ENCODE measurements around the gene ATP13A3.

ATP13A3 gene

GRCh38 chr3:194475138-194475932 lies 11.5 kb downstream of the ATP13A3 start:
- no peak for DNase-seq

DNA sequence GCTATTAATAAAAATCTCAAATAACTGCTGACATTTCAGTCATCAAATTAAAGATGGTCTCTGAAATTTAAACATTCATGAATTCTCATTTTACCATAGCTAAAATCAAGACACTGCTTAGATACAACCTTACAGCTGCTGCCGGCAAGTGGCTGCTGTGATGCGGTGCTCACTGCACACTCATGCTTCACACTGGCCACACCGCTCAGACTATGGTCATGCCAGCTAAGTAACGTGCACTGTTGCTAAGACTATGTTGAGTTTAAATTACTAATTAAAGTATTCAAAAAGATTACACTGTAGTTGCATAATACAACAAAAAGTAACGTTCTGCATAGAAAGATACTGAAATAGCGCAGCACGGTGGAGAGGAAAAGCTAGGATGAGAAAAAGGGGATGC lies 12.1 kb downstream of the ATP13A3 start:
- DNase-seq = no peak

DNA sequence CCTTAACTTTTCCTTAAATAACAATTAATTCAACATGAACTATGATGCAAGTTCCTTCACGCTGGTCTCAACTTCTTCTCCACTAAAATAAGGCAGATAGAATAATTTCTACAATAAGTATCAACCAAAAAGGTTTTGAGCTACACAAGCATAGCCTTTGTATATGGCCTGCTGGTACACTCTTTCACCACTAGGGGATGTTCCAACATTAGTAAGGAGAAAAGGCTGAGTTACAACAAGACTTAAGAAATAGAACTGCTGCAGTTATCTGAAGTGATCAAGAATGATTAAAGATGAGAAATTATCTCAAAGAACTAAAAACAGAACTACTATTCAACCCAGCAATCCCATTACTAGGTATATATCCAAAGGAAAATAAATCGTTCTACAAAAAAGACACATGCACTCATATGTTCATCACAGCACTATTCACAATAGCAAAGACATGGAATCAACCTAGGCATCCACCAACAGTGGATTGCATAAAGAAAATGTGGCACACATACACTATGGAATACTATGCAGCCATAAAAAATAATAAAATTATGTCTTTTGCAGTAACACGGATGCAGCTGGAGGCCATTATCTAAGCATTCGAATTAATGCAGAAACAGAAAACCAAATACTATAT lies 14.4 kb downstream of the ATP13A3 start:
- no peak for DNase-seq

- no peak for DNase-seq
Observed at GRCh38 chr3:194471863-194472262, 14.9 kb downstream of the ATP13A3 start.

- no peak for DNase-seq
Observed at GRCh38 chr3:194470615-194471014, 16.2 kb downstream of the ATP13A3 start.

- no peak for DNase-seq
Observed at GRCh38 chr3:194469977-194470376, 16.8 kb downstream of the ATP13A3 start.

GRCh38 chr3:194468086-194468485 lies 18.7 kb downstream of the ATP13A3 start:
- no peak for DNase-seq

- DNase-seq = no peak
Observed at GRCh38 chr3:194466761-194467356, 19.9 kb downstream of the ATP13A3 start.

DNA sequence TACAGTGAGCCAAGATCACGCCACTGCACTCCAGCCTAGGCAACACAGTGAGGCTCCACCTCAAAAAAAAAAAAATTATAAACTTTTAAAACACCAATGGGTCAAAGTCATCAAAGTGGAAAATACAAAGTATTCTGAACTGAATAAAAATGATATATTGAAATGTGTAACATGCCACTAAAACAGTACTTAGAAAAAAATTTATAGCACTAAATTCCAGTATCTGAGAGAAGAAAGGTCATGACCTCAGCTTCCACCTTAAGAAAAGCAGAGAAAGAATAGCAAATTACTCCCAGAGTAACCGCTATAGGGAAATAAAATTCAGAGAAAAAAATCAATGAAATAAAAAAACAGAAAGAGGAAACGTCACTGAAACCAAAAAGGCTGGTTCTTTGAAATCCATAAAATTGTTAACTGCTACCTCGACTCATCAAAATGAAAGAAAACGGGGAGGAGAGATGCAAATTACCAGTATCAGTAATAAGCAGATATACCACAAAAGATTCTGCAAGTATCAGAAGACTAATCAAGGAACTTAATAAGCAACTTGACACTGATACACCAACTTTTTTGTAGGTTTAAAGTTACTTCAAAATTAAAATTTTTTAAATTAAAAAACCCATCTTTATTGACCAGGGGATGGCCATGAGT lies 20.8 kb downstream of the ATP13A3 start:
- no peak for DNase-seq

DNA sequence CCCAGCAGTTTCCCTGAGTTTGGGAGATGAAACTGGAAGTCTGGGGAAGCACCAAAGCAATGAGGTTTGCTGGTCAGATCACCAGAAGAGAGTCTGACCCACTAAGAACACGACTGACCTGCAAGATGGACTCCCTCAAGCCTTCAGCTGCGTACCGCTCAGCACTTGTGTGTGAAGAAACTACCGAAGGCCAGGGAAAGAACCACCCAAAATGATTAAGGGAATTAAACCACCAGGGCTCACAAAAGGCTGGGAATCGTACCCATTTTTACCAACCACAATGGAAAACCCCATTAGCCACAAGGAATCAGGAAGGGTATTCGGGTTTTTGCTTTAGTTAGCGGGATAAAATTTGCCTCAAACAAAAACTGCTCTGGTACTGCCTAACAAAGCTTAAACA lies 21.6 kb downstream of the ATP13A3 start:
- no peak for DNase-seq

GRCh38 chr3:194464692-194465091 lies 22.1 kb downstream of the ATP13A3 start:
- no peak for DNase-seq

DNA sequence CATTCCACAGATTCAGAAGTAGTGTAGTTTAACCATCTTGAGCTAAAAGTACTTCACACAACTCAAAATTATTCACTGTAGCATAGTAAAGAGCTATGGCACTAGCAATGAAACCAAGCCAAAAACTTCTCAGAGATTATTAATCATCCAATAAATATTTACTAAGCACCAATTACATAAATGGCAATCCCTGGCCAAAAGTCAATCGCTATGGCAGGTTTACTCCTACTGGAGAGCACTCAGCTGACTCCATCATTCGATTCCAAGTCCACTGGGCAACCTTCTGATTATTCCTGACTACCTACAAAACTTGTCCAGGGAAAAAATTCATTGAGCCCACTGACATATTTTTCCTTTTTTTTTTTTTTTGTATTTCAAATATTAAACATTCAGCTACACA lies 23.9 kb downstream of the ATP13A3 start:
- DNase-seq = no peak

- no peak for DNase-seq
Observed at GRCh38 chr3:194460566-194460965, 26.2 kb downstream of the ATP13A3 start.

DNA sequence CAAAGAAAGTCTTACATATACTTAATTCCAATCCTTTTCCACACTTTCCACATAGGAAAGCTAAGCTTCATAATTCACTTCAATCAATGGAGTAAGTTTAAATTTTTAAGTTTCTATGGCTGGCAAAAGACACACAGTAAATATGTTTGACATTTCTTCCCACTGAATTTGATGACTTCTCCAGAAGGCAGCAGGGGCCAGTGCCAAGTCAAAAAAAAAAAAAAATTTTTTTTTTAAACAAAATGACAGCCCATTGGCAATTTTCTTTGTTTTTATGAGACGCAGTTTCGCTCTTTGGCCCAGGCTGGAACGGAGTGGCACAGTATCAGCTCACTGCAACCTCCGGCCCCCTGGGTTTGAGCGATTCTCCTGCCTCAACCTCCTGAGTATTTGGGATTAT lies 28.7 kb downstream of the ATP13A3 start:
- DNase-seq = no peak

GRCh38 chr3:194455481-194455880 lies 31.3 kb downstream of the ATP13A3 start:
- DNase-seq = no peak

DNA sequence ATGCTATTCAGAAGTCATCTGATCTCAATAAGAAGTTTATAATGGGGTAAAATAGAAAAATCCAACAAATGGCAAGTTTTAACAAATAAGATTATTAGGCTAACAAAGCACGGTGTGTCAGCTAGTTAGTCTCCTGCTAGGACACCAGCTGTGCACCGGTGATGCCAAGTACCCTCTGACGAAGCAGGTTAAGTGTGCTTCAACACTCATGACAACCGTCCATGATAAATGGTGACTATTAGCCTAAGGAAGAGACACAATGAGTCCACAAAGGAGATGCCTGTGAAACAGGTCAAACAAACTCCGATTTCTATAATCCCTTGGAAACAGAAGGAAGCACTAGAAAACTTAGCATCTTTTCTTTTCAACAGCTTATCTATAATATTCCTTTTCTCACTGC lies 36.5 kb downstream of the ATP13A3 start:
- DNase-seq = no peak

GRCh38 chr3:194449913-194450312 lies 36.9 kb downstream of the ATP13A3 start:
- DNase-seq = no peak

GRCh38 chr3:194447657-194448056 lies 39.1 kb downstream of the ATP13A3 start:
- no peak for DNase-seq

GRCh38 chr3:194447161-194447560 lies 39.6 kb downstream of the ATP13A3 start:
- no peak for DNase-seq

- no peak for DNase-seq
Observed at GRCh38 chr3:194446754-194447153, 40.0 kb downstream of the ATP13A3 start.

DNA sequence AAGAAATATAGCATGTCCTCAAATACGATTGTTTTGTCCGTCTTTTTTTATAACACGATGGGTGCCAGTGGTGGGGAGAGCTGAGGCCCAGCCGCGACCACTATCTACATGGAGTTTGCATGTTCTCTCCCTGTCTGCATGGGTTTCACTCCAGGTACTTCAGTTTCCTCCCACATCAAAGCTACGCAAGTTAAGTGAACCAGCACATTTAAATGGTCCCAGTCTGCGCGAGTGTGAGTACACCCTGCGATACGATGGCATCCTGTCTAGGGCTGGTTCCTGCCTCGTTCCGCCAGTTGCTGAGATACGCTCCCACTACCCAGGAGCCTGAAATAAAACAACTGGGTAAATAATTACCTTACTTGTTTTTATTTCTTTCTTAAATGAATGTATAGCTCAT lies 40.6 kb downstream of the ATP13A3 start:
- DNase-seq = no peak

DNA sequence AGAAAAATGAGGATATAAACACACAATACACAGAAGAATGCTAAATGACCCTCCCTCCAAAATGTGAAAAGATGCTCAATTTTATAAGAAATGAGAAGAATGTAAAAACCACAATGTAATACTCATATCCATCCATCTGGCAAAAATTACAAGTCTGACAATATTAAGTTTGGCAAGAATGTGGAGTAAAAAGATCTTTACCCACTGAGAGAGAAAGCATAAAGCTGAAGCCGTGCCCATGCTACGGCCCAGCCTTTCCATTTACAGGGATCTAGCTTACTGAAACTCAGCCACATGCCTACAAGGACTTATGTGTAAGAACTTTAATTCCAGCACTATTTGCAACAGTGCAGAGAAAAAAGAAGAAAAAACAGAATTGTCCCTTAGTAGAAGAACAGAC lies 42.9 kb downstream of the ATP13A3 start:
- no peak for DNase-seq

DNA sequence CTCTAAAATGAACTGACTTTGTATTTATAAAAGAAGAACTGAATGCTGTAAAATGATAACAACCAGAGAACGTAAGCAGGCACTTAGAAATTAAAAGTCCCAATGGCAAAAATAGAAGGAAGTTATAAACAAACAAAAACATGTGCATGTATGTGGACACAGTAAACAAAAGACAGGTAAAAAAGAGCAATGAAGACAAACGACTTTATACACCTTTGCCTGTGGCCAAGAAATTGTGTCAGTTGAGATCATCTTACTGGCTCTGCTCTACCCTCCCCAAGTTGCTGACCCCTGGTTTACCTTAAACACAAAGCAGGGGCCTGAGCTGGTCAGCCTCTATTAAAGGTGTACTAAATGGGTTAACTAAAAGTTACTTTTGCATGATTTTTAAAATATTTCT lies 46.0 kb downstream of the ATP13A3 start:
- no peak for DNase-seq
